Pericardium fibroblast (primary cell): ENCODE results near the gene CCNT1. TPM values are rescaled to one million over a fixed set of nuclear protein-coding genes. Genes with fewer than 3 reads are reported as not detected.

Experiments
- total RNA-seq: library from RNA; depleted of rRNA; stranded (reverse); fragments of >200 nt; gene quantifications from 2 replicates; pipeline ENCODE4 v1.2.3, GENCODE V29; 2015

CCNT1 gene
- 12.9 and 14.1 TPM in 2 replicates for total RNA-seq

DNA sequence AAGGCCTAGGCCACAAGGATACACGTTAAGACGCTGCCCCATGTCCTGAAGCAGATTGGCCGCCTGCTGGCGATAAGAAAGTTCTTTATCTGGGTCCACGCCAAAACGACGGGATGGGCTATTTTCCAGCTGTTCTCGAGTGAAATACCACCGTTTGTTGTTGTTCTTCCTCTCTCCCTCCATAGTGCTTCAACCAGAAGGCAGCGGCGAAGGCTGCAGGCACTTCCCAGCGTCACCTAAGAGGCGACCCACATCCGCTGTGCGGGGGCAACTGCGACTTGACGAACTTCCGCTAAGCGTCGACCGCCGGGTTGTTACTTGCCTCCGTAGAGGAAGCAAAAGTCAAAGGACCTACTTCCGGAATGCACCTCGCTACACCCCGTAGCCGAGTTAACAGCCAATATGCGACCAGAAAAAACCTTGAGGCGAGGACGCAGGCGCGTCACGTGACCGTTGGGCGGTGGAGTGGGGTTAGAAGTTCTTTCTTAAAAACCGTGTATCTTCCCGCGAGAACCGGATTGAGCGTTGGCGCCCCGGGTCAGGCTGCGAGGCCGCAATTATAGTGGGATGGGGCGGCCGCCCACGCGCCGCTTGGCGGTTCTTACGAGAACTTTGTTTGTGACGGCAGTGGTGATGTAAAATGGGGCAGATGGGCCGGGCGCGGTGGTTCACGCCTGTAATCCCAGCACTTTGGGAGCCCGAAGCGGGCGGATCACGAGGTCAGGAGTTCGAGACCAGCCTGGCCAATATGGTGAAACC lies at the start of gene CCNT1:
Gene CCNT1 (minus strand): TSS at position 215 of the 759 bp plus-strand sequence. CDS start 32 bp downstream, at position 183.

GRCh38 chr12:48681710-48682532 lies 34.6 kb downstream of the CCNT1 start, which contains the start of gene KANSL2:
KANSL2 (minus strand) TSS chr12:48682238; CDS start chr12:48681632, 606 bp downstream.

Other genes with a start within 250 kb of the CCNT1 start
- not detected in 2 replicates for gene ANP32D, start 244.1 kb downstream of the CCNT1 start, total RNA-seq
- not detected in 2 replicates for gene C12orf54, start 234.2 kb downstream of the CCNT1 start, total RNA-seq
- not detected in 2 replicates for gene OR8S1, start 191.1 kb downstream of the CCNT1 start, total RNA-seq
- gene LALBA, start 146.7 kb downstream of the CCNT1 start, total RNA-seq, result not detected in 2 replicates
- 38.9 and 40.3 TPM in 2 replicates for gene KANSL2, start 34.5 kb downstream of the CCNT1 start, total RNA-seq
- 23.7 and 41.4 TPM in 2 replicates for gene ADCY6, start 72.4 kb upstream of the CCNT1 start, total RNA-seq
- 21.8 and 23.4 TPM in 2 replicates for gene CACNB3, start 101.8 kb upstream of the CCNT1 start, total RNA-seq
- gene DDX23, start 135.5 kb upstream of the CCNT1 start, total RNA-seq, result 44.9 and 50.5 TPM in 2 replicates
- gene RND1, start 149.2 kb upstream of the CCNT1 start, total RNA-seq, result 0.17 TPM in 1 of 2 replicates, not detected in the other
- 38.6 and 63.6 TPM in 2 replicates for gene FKBP11, start 208.8 kb upstream of the CCNT1 start, total RNA-seq
- gene ARF3, start 240.8 kb upstream of the CCNT1 start, total RNA-seq, result 42.1 and 52.7 TPM in 2 replicates